C4-2B (cell line): ENCODE results near the gene S100A7.
"Not testable (repeated sequence)": the region's sequence is repeated elsewhere in the genome, so short reads cannot be mapped to it uniquely, and the experiment has no call there.

Source experiments
- H3K27ac ChIP-seq: fragments of 450-650 bp; 2 replicates; pipeline ENCODE4 v1.5.1; 2017
- ZFX ChIP-seq: fragments of 450-650 bp; IDR thresholded peaks from 2 replicates; pipeline ENCODE4 v1.6.1; 2017
- TF ChIP-seq, protein P1 (sequence below): fragments of 450-650 bp; conservative IDR thresholded peaks from 2 replicates; pipeline ENCODE4 v1.5.1; 2017; ENCODE audit warnings: mild to moderate bottlenecking

The S100A7 gene

DNA sequence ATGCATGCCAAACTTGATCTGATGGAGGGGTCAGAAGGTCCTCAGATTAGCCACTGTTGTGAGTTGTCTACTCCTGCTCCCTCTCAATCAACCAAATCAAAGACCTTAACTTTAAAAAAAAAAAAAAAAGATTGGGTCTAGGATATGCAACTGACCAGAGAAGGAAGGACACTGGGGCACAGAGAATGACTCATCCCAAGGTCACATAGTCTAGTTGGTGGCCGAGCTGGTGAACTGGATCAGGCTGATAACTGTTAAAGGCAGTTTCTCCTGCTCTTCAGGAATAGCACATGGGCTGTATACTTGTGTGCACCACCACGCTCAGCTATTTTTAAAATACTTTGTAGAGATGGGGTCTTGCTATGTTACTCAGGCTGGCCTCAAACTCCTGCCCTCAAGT is 14.8 kb upstream of the S100A7 start:
- TF ChIP-seq ZFX, result no peak
- no peak overlapping the region for H3K27ac ChIP-seq

DNA sequence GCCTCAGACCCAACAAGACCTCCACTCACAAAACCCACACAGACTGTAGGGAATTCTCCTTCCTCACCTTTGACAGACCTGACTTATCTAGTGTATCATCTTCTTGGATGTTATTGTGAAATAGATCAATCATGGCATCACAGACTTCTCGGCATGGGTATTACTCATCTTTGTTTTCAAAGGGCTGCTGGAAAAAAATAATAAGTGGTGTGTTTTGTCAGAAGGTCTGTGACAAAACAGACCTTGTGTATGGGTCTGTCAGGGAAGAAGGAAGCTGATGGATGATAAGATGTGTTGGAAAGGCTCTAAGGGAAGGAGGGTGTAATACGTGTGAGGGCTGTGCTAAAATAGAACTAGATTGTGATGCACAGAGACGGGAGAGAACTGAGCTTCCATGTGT is 13.9 kb upstream of the S100A7 start:
- H3K27ac ChIP-seq, result no peak overlapping the region
- TF ChIP-seq ZFX, result no peak
- TF ChIP-seq, protein P1, sequence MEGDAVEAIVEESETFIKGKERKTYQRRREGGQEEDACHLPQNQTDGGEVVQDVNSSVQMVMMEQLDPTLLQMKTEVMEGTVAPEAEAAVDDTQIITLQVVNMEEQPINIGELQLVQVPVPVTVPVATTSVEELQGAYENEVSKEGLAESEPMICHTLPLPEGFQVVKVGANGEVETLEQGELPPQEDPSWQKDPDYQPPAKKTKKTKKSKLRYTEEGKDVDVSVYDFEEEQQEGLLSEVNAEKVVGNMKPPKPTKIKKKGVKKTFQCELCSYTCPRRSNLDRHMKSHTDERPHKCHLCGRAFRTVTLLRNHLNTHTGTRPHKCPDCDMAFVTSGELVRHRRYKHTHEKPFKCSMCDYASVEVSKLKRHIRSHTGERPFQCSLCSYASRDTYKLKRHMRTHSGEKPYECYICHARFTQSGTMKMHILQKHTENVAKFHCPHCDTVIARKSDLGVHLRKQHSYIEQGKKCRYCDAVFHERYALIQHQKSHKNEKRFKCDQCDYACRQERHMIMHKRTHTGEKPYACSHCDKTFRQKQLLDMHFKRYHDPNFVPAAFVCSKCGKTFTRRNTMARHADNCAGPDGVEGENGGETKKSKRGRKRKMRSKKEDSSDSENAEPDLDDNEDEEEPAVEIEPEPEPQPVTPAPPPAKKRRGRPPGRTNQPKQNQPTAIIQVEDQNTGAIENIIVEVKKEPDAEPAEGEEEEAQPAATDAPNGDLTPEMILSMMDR, result no peak

DNA sequence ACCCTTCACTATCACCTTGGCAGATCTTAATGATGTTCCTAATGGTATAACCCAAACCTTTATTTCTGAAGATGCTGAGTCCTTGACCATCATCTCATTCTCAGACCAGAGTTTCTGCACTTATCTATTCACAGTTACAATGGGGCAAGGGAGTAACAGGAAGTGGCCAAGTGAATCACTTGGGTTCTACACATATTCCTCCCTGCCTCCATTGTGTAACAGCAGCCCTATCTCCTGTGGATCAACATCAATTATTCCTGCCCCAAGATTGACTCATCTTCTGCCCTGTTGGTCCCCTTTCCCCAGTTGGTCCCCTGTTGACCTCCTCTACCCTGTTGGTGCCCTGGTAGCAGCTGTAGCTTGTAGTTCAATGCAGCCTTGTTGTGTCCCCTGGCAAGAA is 10.3 kb upstream of the S100A7 start:
- H3K27ac ChIP-seq, result no peak overlapping the region
- no peak for TF ChIP-seq ZFX
- TF ChIP-seq, protein P1, result no peak

DNA sequence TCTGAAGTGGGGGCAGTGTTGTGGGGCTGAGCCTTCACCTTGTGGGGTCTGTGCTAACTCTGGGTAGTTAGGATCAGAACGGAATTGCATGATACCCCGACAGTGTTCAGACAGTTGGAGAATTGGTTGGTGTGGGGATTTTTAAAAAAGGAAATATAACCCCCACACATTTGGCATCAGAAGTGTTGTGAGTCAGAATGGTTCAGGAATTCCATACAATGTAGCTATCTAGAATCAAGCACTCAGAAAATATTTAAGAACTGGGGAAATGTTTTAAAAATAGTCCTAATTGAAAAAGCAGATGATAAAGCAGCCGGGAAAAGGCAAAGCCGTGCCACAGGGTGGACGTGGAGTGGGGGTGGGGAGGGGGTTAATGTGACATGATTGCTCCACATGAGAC is 6.5 kb upstream of the S100A7 start:
- no peak overlapping the region for H3K27ac ChIP-seq
- TF ChIP-seq ZFX, result no peak
- TF ChIP-seq, protein P1, result no peak

DNA sequence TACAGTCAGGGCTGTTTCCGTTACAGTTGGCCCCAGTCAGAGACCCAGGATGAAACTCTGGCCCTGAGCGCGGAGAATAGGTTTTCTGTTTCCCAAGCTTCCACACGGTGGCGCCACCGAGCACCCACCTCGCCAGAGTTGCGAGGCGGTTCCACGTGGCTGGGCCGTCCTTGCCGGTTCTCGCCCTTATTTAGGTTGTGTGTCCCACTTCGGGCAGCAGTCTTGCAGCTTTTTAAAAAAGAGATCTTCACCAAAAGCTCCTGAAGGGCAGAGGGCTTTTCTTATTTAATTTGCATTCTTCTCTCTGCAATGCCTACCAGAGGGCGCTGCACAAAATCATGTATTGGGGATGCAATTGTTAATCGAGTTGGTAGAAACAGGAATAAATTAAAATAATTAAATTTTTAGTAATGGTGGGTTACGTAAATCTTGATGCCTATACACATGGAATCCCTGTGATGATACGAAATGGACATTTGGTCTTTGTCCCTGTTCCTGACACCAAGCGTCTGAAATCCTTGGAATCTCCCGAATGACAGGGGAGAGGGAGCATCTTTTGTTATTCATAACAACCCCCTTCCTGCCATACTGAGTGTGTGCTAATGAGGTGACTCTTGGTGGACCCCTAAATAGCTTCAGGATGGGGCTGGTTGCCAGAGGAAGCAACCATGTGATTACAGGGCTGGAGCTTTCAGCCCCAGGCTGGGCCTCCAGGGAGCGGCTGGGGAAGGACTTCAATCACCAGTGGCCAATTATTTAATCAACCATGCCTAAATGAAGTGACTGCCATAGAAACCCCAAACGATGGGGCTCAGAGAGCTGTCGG is 5.6 kb upstream of the S100A7 start:
- TF ChIP-seq, protein P1, result peak; percentile 97
- TF ChIP-seq ZFX, result no peak
- no peak overlapping the region for H3K27ac ChIP-seq

DNA sequence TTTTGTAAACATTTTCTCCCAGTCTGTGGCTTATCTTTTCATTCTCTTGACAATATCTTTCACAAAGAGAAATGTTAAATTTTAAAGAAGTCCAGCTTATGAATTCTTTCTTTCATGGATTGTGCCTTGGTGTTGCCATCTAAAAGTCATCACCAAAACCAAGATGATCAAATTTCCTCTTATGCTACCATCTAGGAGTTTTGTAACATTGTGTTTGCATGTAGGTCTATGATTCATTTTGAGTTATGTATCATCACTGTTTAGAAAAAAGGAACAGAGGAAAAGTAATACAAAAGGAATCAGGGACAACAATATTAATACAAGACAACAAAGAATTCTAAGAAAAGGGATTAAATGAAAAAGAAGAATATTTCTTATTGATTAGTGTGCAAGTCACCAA is 2.3 kb upstream of the S100A7 start:
- not testable (repeated sequence) for H3K27ac ChIP-seq

DNA sequence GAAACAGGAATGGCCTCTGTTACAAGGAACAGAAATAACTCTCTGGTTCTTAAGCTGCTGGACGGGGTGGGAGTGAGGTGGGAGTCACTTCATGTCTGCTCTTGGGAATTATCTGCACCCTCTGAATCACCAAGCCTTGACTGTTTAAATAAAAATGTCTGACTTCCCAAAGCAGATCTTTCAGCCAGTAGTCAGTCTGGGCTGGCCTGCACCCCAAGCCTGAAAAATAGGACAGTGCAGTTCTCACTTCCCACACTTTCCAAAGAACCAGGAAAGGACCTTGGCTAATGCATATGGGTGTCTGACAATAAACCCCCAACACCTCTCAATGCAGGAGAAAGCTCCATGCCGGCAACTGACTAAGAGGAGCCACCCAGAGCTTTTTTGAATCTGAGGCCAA is 796 bp downstream of the S100A7 start:
- no peak for TF ChIP-seq ZFX
- no peak overlapping the region for H3K27ac ChIP-seq

DNA sequence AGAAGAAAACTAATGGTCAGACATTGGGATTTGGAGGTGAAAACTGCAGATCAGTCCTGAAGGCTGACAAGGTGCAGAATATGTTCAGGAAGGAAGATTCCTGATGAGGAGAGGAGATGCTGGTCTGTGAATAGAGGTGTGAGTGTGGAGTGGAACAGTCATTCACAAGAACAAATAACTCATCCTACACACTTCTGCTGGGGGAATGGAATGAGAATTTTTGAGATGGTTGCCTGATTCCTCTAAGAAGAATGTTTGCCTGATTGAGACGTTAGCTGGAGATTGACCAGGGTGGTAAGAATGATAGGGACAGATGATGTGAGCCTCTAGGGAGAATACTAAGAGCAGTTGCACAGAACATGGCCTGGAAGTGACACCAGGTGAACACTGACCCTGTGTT is 4.1 kb downstream of the S100A7 start:
- TF ChIP-seq, protein P1, result no peak
- TF ChIP-seq ZFX, result no peak
- H3K27ac ChIP-seq, result no peak overlapping the region

DNA sequence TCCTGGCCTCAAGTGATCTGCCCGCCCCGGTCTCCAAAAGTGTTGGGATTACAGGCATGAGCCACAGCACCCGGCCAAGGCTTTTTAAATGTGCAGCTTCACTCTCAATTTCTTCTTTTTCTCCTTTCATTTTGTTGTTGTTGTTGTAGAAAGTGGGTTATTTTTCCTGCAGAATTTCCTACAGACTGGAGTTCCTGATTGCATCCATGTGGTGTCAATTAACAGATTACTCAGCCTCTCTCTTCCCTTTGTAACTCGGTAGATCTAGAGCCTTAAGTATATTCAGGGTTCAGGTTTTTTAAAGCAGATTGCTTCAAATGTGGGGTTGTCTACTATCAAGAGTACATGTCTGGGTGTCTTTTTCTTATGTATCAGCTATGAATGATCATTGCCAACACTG is 11.6 kb downstream of the S100A7 start:
- not testable (repeated sequence) for H3K27ac ChIP-seq
